ENCODE data around the gene RIN1.
A peak's percentile ranks its signal among the peaks of the same experiment; 100 is the strongest.

Gene RIN1

GRCh38 chr11:66326261-66327111 lies 9.7 kb downstream of the RIN1 start:
- peak overlapping the region; percentile 91 for H2AK5ac ChIP-seq (ENCODE audit: low read depth, low read length)
- DNase-seq (ENCODE audit: low spot score), result no peak
- no peak overlapping the region for H3K27ac ChIP-seq (replicated peaks; ENCODE audit: low read length)

DNA sequence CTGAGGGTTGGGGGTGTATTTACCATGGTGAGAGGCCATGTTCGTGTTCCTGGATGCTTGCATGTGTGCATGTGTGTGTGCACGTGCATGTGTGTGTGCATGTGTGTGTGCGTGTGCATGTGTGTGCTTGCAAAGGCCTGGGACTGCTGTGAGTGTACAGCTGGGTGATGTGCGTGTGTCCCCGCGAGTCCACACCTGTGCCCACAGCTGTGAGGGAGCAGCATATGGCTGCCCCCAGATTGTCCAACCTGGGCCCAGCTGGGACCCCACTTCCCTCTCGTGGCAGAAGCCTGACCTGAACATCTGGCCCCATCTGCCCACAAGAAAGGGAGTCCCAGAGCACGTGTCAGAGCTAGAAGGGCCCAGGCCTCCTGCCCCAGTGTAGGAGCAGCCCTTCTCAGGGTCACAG lies 11.0 kb downstream of the RIN1 start:
- Histone ChIP-seq H3K23ac (ENCODE audit: low read depth, low read length, poor library complexity) (peak overlapping the region; percentile 39), H3K18ac (ENCODE audit: low read length) (peak overlapping the region; percentile 55), H4K91ac (ENCODE audit: low read depth, low read length, poor library complexity) (no peak overlapping the region), H3K4me3 (ENCODE audit: low read length in 2 of 2) (peak overlapping the region in 1 of 2 donors; percentile 36), H3K14ac (ENCODE audit: low read length) (no peak overlapping the region), H3K9me3 (replicated peaks in 1 of 2; ENCODE audit: control insufficient read depth in 2 of 2, insufficient read depth in 1 of 2, low read depth in 1 of 2, low read length in 2 of 2) (no peaks in the 10 kb centered on the region), H3K27me3 (ENCODE audit: control insufficient read depth in 3 of 3, insufficient read depth in 3 of 3, low read depth in 1 of 3, low read length in 3 of 3) (no peaks in the 10 kb centered on the region), H2AFZ (ENCODE audit: low read length) (peak overlapping the region; percentile 71), H2BK15ac (ENCODE audit: low read length) (peak overlapping the region; percentile 81), H3K36me3 (replicated peaks in 1 of 2; ENCODE audit: control insufficient read depth in 2 of 2, insufficient read depth in 2 of 2, low read length in 2 of 2) (no peaks in the 10 kb centered on the region), H3K4ac (ENCODE audit: low read length) (no peak overlapping the region), H2BK12ac (ENCODE audit: low read length) (peak overlapping the region; percentile 27), H2BK120ac (ENCODE audit: low read depth, low read length) (no peak overlapping the region), H3K4me2 (ENCODE audit: insufficient read depth, low read length, poor library complexity, severe bottlenecking) (no peak overlapping the region), H3K4me1 (ENCODE audit: control insufficient read depth in 2 of 2, insufficient read depth in 1 of 2, low read depth in 1 of 2, low read length in 2 of 2) (peaks cover 26 to 44% of the 10 kb centered on the region in 2 donors), H4K8ac (ENCODE audit: low read depth, low read length) (no peak overlapping the region), H3K27ac (replicated peaks; ENCODE audit: low read length) (no peak overlapping the region), H3K9ac (ENCODE audit: low read depth, low read length, poor library complexity) (no peak overlapping the region), H3K79me1 (ENCODE audit: low read depth, low read length) (no peaks in the 10 kb centered on the region), H2BK5ac (ENCODE audit: low read length) (no peak overlapping the region), H2AK5ac (ENCODE audit: low read depth, low read length) (peak overlapping the region; percentile 1)
- no CpG with 5 or more reads among the region's 8 CpGs for WGBS, 2 donors (ENCODE audit: extremely low coverage in 2 of 2, insufficient read length in 2 of 2, insufficient replicate concordance in 1 of 2)
- DNase-seq (ENCODE audit: low spot score), result no peak

More at GRCh38 chr11:66326261-66327111, 9.7 kb downstream of the RIN1 start:
- Histone ChIP-seq H3K9ac (ENCODE audit: low read depth, low read length, poor library complexity) (peak overlapping the region; percentile 24), H2AFZ (ENCODE audit: low read length) (peak overlapping the region; percentile 77), H2BK120ac (ENCODE audit: low read depth, low read length) (no peak overlapping the region), H3K23ac (ENCODE audit: low read depth, low read length, poor library complexity) (no peak overlapping the region), H3K4me3 (ENCODE audit: low read length in 2 of 2) (no peak overlapping the region), H3K36me3 (replicated peaks in 1 of 2; ENCODE audit: control insufficient read depth in 2 of 2, insufficient read depth in 2 of 2, low read length in 2 of 2) (no peaks in the 10 kb centered on the region), H2BK15ac (ENCODE audit: low read length) (peak overlapping the region; percentile 81), H3K14ac (ENCODE audit: low read length) (no peak overlapping the region), H3K9me3 (replicated peaks in 1 of 2; ENCODE audit: control insufficient read depth in 2 of 2, insufficient read depth in 1 of 2, low read depth in 1 of 2, low read length in 2 of 2) (no peaks in the 10 kb centered on the region), H3K4me2 (ENCODE audit: insufficient read depth, low read length, poor library complexity, severe bottlenecking) (no peak overlapping the region), H2BK5ac (ENCODE audit: low read length) (peak overlapping the region; percentile 45), H3K4me1 (ENCODE audit: control insufficient read depth in 2 of 2, insufficient read depth in 1 of 2, low read depth in 1 of 2, low read length in 2 of 2) (peaks cover 26 to 44% of the 10 kb centered on the region in 2 donors), H4K91ac (ENCODE audit: low read depth, low read length, poor library complexity) (peak overlapping the region; percentile 19), H3K18ac (ENCODE audit: low read length) (peak overlapping the region; percentile 91), H2BK12ac (ENCODE audit: low read length) (peak overlapping the region; percentile 24), H4K8ac (ENCODE audit: low read depth, low read length) (no peak overlapping the region), H3K27me3 (ENCODE audit: control insufficient read depth in 3 of 3, insufficient read depth in 3 of 3, low read depth in 1 of 3, low read length in 3 of 3) (no peaks in the 10 kb centered on the region), H3K4ac (ENCODE audit: low read length) (no peak overlapping the region), H3K79me1 (ENCODE audit: low read depth, low read length) (no peaks in the 10 kb centered on the region)
- no CpG with 5 or more reads among the region's 21 CpGs for WGBS, 2 donors (ENCODE audit: extremely low coverage in 2 of 2, insufficient read length in 2 of 2, insufficient replicate concordance in 1 of 2)

GRCh38 chr11:66324664-66325063 lies 11.6 kb downstream of the RIN1 start:
- Histone ChIP-seq H2BK5ac (ENCODE audit: low read length) (peak overlapping the region; percentile 8), H4K91ac (ENCODE audit: low read depth, low read length, poor library complexity) (no peak overlapping the region), H3K4ac (ENCODE audit: low read length) (no peak overlapping the region), H3K27me3 (ENCODE audit: control insufficient read depth in 3 of 3, insufficient read depth in 3 of 3, low read depth in 1 of 3, low read length in 3 of 3) (no peaks in the 10 kb centered on the region), H3K18ac (ENCODE audit: low read length) (peak overlapping the region; percentile 95), H3K36me3 (replicated peaks in 1 of 2; ENCODE audit: control insufficient read depth in 2 of 2, insufficient read depth in 2 of 2, low read length in 2 of 2) (no peaks in the 10 kb centered on the region), H3K4me1 (ENCODE audit: control insufficient read depth in 2 of 2, insufficient read depth in 1 of 2, low read depth in 1 of 2, low read length in 2 of 2) (peaks cover 26 to 44% of the 10 kb centered on the region in 2 donors), H3K27ac (replicated peaks; ENCODE audit: low read length) (no peak overlapping the region), H3K4me3 (ENCODE audit: low read length in 2 of 2) (no peak overlapping the region), H3K79me1 (ENCODE audit: low read depth, low read length) (no peaks in the 10 kb centered on the region), H2BK15ac (ENCODE audit: low read length) (peak overlapping the region; percentile 76), H2AFZ (ENCODE audit: low read length) (peak overlapping the region; percentile 71), H3K4me2 (ENCODE audit: insufficient read depth, low read length, poor library complexity, severe bottlenecking) (no peak overlapping the region), H3K9me3 (replicated peaks in 1 of 2; ENCODE audit: control insufficient read depth in 2 of 2, insufficient read depth in 1 of 2, low read depth in 1 of 2, low read length in 2 of 2) (no peaks in the 10 kb centered on the region), H3K23ac (ENCODE audit: low read depth, low read length, poor library complexity) (no peak overlapping the region), H4K8ac (ENCODE audit: low read depth, low read length) (no peak overlapping the region), H2AK5ac (ENCODE audit: low read depth, low read length) (peak overlapping the region; percentile 35), H2BK120ac (ENCODE audit: low read depth, low read length) (no peak overlapping the region), H2BK12ac (ENCODE audit: low read length) (no peak overlapping the region), H3K9ac (ENCODE audit: low read depth, low read length, poor library complexity) (no peak overlapping the region), H3K14ac (ENCODE audit: low read length) (no peak overlapping the region)
- no peak for DNase-seq (ENCODE audit: low spot score)
- WGBS, 2 donors (ENCODE audit: extremely low coverage in 2 of 2, insufficient read length in 2 of 2, insufficient replicate concordance in 1 of 2), result no CpG with 5 or more reads among the region's 10 CpGs

DNA sequence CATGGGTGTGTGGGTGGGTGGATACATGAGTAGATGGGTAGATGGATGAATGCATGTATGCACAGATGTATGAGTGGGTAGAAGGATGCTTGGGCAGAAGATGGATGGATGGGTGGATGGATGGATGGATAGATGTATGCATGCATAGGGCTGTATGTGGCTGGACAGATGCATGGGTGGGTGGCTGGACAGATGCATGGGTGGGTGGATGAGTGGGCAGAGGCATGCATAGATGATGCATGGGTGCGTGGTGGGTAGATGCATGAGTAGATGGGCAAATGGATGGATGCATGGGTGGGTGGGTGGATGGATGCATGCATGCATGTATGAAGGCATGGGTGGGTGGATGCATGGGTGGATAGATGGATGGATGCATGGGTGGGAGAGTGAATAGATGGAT lies 12.6 kb downstream of the RIN1 start:
- no CpG with 5 or more reads among the region's 1 CpG for WGBS, 2 donors (ENCODE audit: extremely low coverage in 2 of 2, insufficient read length in 2 of 2, insufficient replicate concordance in 1 of 2)
- no peak overlapping the region for H3K9ac ChIP-seq (ENCODE audit: low read depth, low read length, poor library complexity)
- no peaks in the 10 kb centered on the region for H3K9me3 ChIP-seq (replicated peaks in 1 of 2; ENCODE audit: control insufficient read depth in 2 of 2, insufficient read depth in 1 of 2, low read depth in 1 of 2, low read length in 2 of 2)

More for the DNA sequence above, 12.6 kb downstream of the RIN1 start:
- no peak overlapping the region for H2BK5ac ChIP-seq (ENCODE audit: low read length)
- H3K4me2 ChIP-seq (ENCODE audit: insufficient read depth, low read length, poor library complexity, severe bottlenecking), result no peak overlapping the region
- no peak overlapping the region for H2AFZ ChIP-seq (ENCODE audit: low read length)
- H3K79me1 ChIP-seq (ENCODE audit: low read depth, low read length), result no peaks in the 10 kb centered on the region
- peak overlapping the region; percentile 45 for H3K23ac ChIP-seq (ENCODE audit: low read depth, low read length, poor library complexity)
- no peak overlapping the region for H3K14ac ChIP-seq (ENCODE audit: low read length)
- H4K8ac ChIP-seq (ENCODE audit: low read depth, low read length), result no peak overlapping the region
- H2BK120ac ChIP-seq (ENCODE audit: low read depth, low read length), result no peak overlapping the region
- H3K27me3 ChIP-seq (ENCODE audit: control insufficient read depth in 3 of 3, insufficient read depth in 3 of 3, low read depth in 1 of 3, low read length in 3 of 3), result no peaks in the 10 kb centered on the region
- H3K4me1 ChIP-seq (ENCODE audit: control insufficient read depth in 2 of 2, insufficient read depth in 1 of 2, low read depth in 1 of 2, low read length in 2 of 2), result peaks cover 25 to 43% of the 10 kb centered on the region in 2 donors
- no peak overlapping the region for H3K4ac ChIP-seq (ENCODE audit: low read length)
- H3K4me3 ChIP-seq (ENCODE audit: low read length in 2 of 2), result no peak overlapping the region
- DNase-seq (ENCODE audit: low spot score), result no peak
- H2BK12ac ChIP-seq (ENCODE audit: low read length), result no peak overlapping the region
- no peak overlapping the region for H3K27ac ChIP-seq (replicated peaks; ENCODE audit: low read length)
- H2AK5ac ChIP-seq (ENCODE audit: low read depth, low read length), result no peak overlapping the region
- H3K18ac ChIP-seq (ENCODE audit: low read length), result no peak overlapping the region
- no peaks in the 10 kb centered on the region for H3K36me3 ChIP-seq (replicated peaks in 1 of 2; ENCODE audit: control insufficient read depth in 2 of 2, insufficient read depth in 2 of 2, low read length in 2 of 2)
- H2BK15ac ChIP-seq (ENCODE audit: low read length), result no peak overlapping the region
- peak overlapping the region; percentile 12 for H4K91ac ChIP-seq (ENCODE audit: low read depth, low read length, poor library complexity)

Data from neuronal stem cell (in vitro differentiated cells).